Prostate gland (tissue), 2 donors: ENCODE data around the gene ZNF423. TPM values are rescaled to one million over a fixed set of nuclear protein-coding genes. Genes with fewer than 3 reads are reported as not detected.

Experiments used
- DNase-seq: peaks from one replicate; pipeline ENCODE4 v3.0.0-alpha.2; 2019; ENCODE audit warnings: low spot score
- H3K27ac ChIP-seq, 2 donors: fragments of 200-600 bp; sonication (generic); 2 replicates each; pipeline ENCODE4 v1.5.1; 2017 to 2019
- H3K27me3 ChIP-seq: fragments of 200-600 bp; sonication (generic); replicated peaks from 2 replicates; pipeline ENCODE4 v1.5.1; 2019; ENCODE audit not compliant: insufficient read depth
- H3K36me3 ChIP-seq, 2 donors: fragments of 200-600 bp; sonication (generic); 1 replicate in 1 of 2; 2 replicates in 1 of 2; pipeline versions ENCODE4 v1.5.1 to v1.8.1; 2017 to 2019
- H3K4me1 ChIP-seq: fragments of 200-600 bp; sonication (generic); replicated peaks from 2 replicates; pipeline ENCODE4 v1.5.1; 2019
- H3K4me3 ChIP-seq, 2 donors: fragments of 200-600 bp; sonication (generic); 2 replicates each; pipeline ENCODE4 v1.5.1; 2017 to 2019
- H3K9me3 ChIP-seq: fragments of 200-600 bp; sonication (generic); 2 replicates; pipeline ENCODE4 v1.5.1; 2017
- POLR2A ChIP-seq: fragments of 450-650 bp; IDR thresholded peaks from one replicate; pipeline ENCODE4 v1.6.1; 2016; ENCODE audit warnings: antibody characterized with exemption, mild to moderate bottlenecking
- POLR2AphosphoS5 ChIP-seq: sonication (generic); formaldehyde crosslinking; IDR thresholded peaks from one replicate; pipeline ENCODE4 v1.6.1; 2017; ENCODE audit warnings: antibody characterized with exemption
- WGBS: methylation state at CpG from one replicate; pipeline ENCODE4 v1.1.5; 2018; 5-methylcytosine and 5-hydroxymethylcytosine counted together
- intact Hi-C: fragments of 100-400 bp; cut with DNase I; formaldehyde crosslinking; loops from one replicate; pipeline ENCODE4 v1.14.2; 2022
- total RNA-seq, 2 donors: library from RNA; depleted of rRNA; stranded (reverse); fragments of >200 nt; gene quantifications; one replicate each; pipeline ENCODE4 v1.1.0, GENCODE V29; 2016
- TF ChIP-seq, protein P1 (sequence below), 4 experiments: fragments of 200-600 bp in 2 of 4; fragments of 450-650 bp in 2 of 4; sonication (generic) in 2 of 4; IDR thresholded peaks; 1 replicate in 3 of 4; 2 replicates in 1 of 4; pipeline ENCODE4 v1.5.1; 2016 to 2019; ENCODE audit warnings: antibody characterized with exemption in 4 of 4, mild to moderate bottlenecking in 2 of 4, moderate library complexity in 2 of 4

The ZNF423 gene
- total RNA-seq, 2 donors from 2014 or later = 6.1 to 22.7 TPM

DNA sequence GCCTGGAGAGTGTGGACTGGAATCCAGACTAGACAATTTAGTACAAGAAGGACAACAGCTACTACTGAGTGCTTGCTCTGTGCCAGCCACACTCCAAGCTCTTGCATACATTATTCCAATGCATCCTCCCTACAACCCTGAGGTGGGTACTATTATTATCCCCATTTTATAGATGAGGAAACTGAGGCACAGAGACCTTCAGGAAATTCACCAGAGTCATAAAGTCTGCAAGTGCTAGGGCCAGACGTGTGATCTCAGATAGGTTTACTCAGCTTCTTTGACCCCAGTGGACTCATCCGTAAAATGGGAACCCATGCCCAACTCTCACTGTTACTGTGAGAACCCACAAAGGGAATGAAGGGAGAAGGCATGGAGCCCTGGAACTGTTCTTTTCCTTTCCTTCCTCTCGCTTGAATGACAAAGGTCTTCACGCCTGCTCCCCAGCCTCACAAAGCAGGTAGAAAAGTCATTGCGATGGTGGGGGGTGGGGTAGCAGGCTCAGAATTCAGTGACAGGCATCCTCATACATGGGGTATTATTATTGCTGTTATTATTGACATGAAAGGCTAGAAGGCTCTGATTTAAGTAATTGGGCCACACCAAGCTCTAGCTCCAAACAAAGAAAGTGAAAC, 160.0 kb downstream of the ZNF423 start:
- Histone ChIP-seq H3K4me1 (no peaks in the 10 kb centered on the region), H3K4me3 (no peak overlapping the region), H3K36me3 (no peaks in the 10 kb centered on the region), H3K27ac (no peak overlapping the region), H3K9me3 (no peaks in the 10 kb centered on the region), H3K27me3 (no peaks in the 10 kb centered on the region)
- intact Hi-C loops = loop anchor here (5.0 kb wide), 2 partner anchors 34 to 161 kb away; partner anchors contain the start of gene ZNF423
- 95% methylated on average over 5 of the region's 5 CpGs for WGBS
- DNase-seq = no peak
- TF ChIP-seq, protein P1, sequence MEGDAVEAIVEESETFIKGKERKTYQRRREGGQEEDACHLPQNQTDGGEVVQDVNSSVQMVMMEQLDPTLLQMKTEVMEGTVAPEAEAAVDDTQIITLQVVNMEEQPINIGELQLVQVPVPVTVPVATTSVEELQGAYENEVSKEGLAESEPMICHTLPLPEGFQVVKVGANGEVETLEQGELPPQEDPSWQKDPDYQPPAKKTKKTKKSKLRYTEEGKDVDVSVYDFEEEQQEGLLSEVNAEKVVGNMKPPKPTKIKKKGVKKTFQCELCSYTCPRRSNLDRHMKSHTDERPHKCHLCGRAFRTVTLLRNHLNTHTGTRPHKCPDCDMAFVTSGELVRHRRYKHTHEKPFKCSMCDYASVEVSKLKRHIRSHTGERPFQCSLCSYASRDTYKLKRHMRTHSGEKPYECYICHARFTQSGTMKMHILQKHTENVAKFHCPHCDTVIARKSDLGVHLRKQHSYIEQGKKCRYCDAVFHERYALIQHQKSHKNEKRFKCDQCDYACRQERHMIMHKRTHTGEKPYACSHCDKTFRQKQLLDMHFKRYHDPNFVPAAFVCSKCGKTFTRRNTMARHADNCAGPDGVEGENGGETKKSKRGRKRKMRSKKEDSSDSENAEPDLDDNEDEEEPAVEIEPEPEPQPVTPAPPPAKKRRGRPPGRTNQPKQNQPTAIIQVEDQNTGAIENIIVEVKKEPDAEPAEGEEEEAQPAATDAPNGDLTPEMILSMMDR (IDR thresholded peaks at IDR 0.05) = no peak
- TF ChIP-seq POLR2AphosphoS5 (no peak), POLR2A (no peak)

GRCh38 chr16:49693445-49693844, 162.5 kb downstream of the ZNF423 start:
- Histone ChIP-seq H3K9me3 (no peaks in the 10 kb centered on the region), H3K27ac (no peak overlapping the region), H3K27me3 (no peaks in the 10 kb centered on the region), H3K36me3 (no peaks in the 10 kb centered on the region), H3K4me3 (no peak overlapping the region), H3K4me1 (no peaks in the 10 kb centered on the region)
- intact Hi-C loops = no loop called here
- TF ChIP-seq, protein P1 (IDR thresholded peaks at IDR 0.05) = no peak
- TF ChIP-seq POLR2A = no peak
- no peak for TF ChIP-seq POLR2AphosphoS5
- DNase-seq = no peak
- 78% methylated on average over 5 of the region's 5 CpGs for WGBS

DNA sequence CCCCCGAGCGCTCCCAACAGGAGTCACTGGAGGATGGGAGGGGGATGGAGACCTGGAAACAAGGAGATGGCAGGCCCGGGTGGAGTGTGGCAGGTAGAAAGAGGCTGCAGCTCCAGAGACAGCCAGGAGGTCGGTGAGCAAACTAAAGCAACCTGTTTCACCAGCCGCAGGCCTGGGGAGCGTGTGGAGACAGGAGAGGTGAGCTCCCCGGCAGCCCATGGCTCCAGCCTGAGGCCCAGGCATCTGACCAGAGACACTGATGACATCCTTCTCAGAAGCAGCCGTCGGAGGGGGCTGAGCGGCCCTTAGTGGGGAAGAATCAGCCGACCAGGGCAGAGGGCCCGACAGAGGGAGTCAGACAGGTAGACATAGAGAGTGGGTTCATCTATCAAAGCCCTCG, 165.1 kb downstream of the ZNF423 start:
- no peaks in the 10 kb centered on the region for H3K4me1 ChIP-seq
- H3K9me3 ChIP-seq = no peaks in the 10 kb centered on the region
- no peak overlapping the region for H3K4me3 ChIP-seq
- WGBS = 85% methylated on average over 13 of the region's 13 CpGs
- H3K27ac ChIP-seq = no peak overlapping the region
- no peaks in the 10 kb centered on the region for H3K27me3 ChIP-seq
- intact Hi-C loops = no loop called here
- no peaks in the 10 kb centered on the region for H3K36me3 ChIP-seq
- TF ChIP-seq POLR2A (no peak), POLR2AphosphoS5 (no peak)
- TF ChIP-seq, protein P1 (IDR thresholded peaks at IDR 0.05) = no peak
- no peak for DNase-seq

- H3K36me3 ChIP-seq = no peaks in the 10 kb centered on the region
- no peak overlapping the region for H3K4me3 ChIP-seq
- no peaks in the 10 kb centered on the region for H3K9me3 ChIP-seq
- H3K4me1 ChIP-seq = no peaks in the 10 kb centered on the region
- H3K27ac ChIP-seq = no peak overlapping the region
- H3K27me3 ChIP-seq = no peaks in the 10 kb centered on the region
- intact Hi-C loops = no loop called here
- TF ChIP-seq, protein P1 (IDR thresholded peaks at IDR 0.05) = no peak
- no peak for TF ChIP-seq POLR2AphosphoS5
- no peak for TF ChIP-seq POLR2A
- no peak for DNase-seq
- 92% methylated on average over 16 of the region's 16 CpGs for WGBS
Measured at GRCh38 chr16:49688036-49688697, 167.7 kb downstream of the ZNF423 start.

- WGBS = 71% methylated on average over 8 of the region's 8 CpGs
- Histone ChIP-seq H3K9me3 (no peaks in the 10 kb centered on the region), H3K36me3 (no peaks in the 10 kb centered on the region), H3K4me1 (no peaks in the 10 kb centered on the region), H3K27me3 (no peaks in the 10 kb centered on the region), H3K27ac (no peak overlapping the region), H3K4me3 (no peak overlapping the region)
- TF ChIP-seq, protein P1 (IDR thresholded peaks at IDR 0.05) = no peak
- no peak for DNase-seq
- intact Hi-C loops = no loop called here
Measured at GRCh38 chr16:49687476-49688002, 168.4 kb downstream of the ZNF423 start.
